ENCODE measurements around the gene TENM3.

- TF ChIP-seq CTCF (IDR thresholded peaks at IDR 0.05) (no peak), POLR2A (IDR thresholded peaks at IDR 0.05) (no peak)
Observed at GRCh38 chr4:182741054-182741453, 497.9 kb downstream of the TENM3 start.

Data from lower leg skin (tissue), 3 donors.